SK-N-SH (cell line): ENCODE data around the gene C1orf52.

Experiments
- CHD2 ChIP-seq: fragments of 150-350 bp; IDR thresholded peaks from 2 replicates; pipeline ENCODE4 v1.6.1; 2018; ENCODE audit warnings: low read length; ENCODE audit not compliant: partially characterized antibody
- CTCF ChIP-seq: fragments of 200-600 bp; sonication (generic); IDR thresholded peaks from 2 replicates; pipeline ENCODE4 v1.6.1; 2017; ENCODE audit warnings: antibody characterized with exemption, mild to moderate bottlenecking, moderate library complexity
- EZH2phosphoT487 ChIP-seq: fragments of 200-600 bp; sonication (generic); IDR thresholded peaks from 2 replicates; pipeline ENCODE4 v1.6.1; 2017; ENCODE audit warnings: low read depth, mixed run types, mild to moderate bottlenecking, antibody characterized with exemption, moderate library complexity, borderline replicate concordance
- GABPA ChIP-seq: IDR thresholded peaks from 2 replicates; pipeline ENCODE4 v1.4.0; 2012; ENCODE audit warnings: low read depth, mild to moderate bottlenecking
- JUND ChIP-seq: IDR thresholded peaks from 2 replicates; pipeline ENCODE4 v1.4.0; 2012
- MAX ChIP-seq: IDR thresholded peaks from 2 replicates; pipeline ENCODE4 v1.4.0; 2012; ENCODE audit warnings: low read depth
- MEF2A ChIP-seq: IDR thresholded peaks from 2 replicates; pipeline ENCODE4 v1.4.0; 2012; ENCODE audit warnings: low read depth, borderline replicate concordance
- POLR2AphosphoS5 ChIP-seq: IDR thresholded peaks from 2 replicates; pipeline ENCODE4 v1.6.1; 2012; ENCODE audit warnings: low read depth, low read length
- REST ChIP-seq: IDR thresholded peaks from 2 replicates; pipeline ENCODE4 v1.6.1; 2012; ENCODE audit warnings: mild to moderate bottlenecking, low read depth, low read length, moderate library complexity
- SMC3 ChIP-seq: IDR thresholded peaks from 2 replicates; pipeline ENCODE4 v1.6.1; 2012; ENCODE audit warnings: low read depth, low read length, improper control_type of control experiment
- USF2 ChIP-seq: fragments of 150-350 bp; IDR thresholded peaks from 2 replicates; pipeline ENCODE4 v1.6.1; 2017; ENCODE audit warnings: antibody characterized with exemption, low read length, low read depth, borderline replicate concordance
- YY1 ChIP-seq: IDR thresholded peaks from 2 replicates; pipeline ENCODE4 v1.4.0; 2012; ENCODE audit warnings: low read depth, mild to moderate bottlenecking
- ZBTB33 ChIP-seq: IDR thresholded peaks from 2 replicates; pipeline ENCODE4 v1.4.0; 2012; ENCODE audit warnings: low read depth, borderline replicate concordance

GRCh38 chr1:85283475-85284199 is 24.2 kb upstream of the C1orf52 start:
- no peak for TF ChIP-seq CTCF
- no peak for TF ChIP-seq YY1
- no peak for TF ChIP-seq CHD2
- no peak for TF ChIP-seq JUND
- TF ChIP-seq REST: no peak
- no peak for TF ChIP-seq POLR2AphosphoS5
- no peak for TF ChIP-seq ZBTB33
- TF ChIP-seq GABPA: no peak
- no peak for TF ChIP-seq MAX
- TF ChIP-seq MEF2A: no peak
- TF ChIP-seq EZH2phosphoT487: no peak
- no peak for TF ChIP-seq USF2
- no peak for TF ChIP-seq SMC3
